HCT116 (cell line): ENCODE measurements around the gene SKA1.

Source experiments
- CTCF ChIP-seq, 3 experiments: fragments of 200-600 bp in 1 of 3; sonication (generic) in 1 of 3; IDR thresholded peaks in 2 of 3; conservative IDR thresholded peaks in 1 of 3; 2 replicates each; pipeline ENCODE4 v1.5.1; 2012 to 2017; ENCODE audit warnings: low read depth in 2 of 3, low read length in 2 of 3, antibody characterized with exemption in 1 of 3, borderline replicate concordance in 1 of 3, control low read depth in 1 of 3, mild to moderate bottlenecking in 1 of 3, mixed read lengths in 1 of 3, mixed run types in 1 of 3, moderate library complexity in 1 of 3; ENCODE audit not compliant: insufficient read depth in 1 of 3
- MAX ChIP-seq: IDR thresholded peaks from 2 replicates; pipeline ENCODE4 v1.6.1; 2012
- POLR2AphosphoS5 ChIP-seq: IDR thresholded peaks from 2 replicates; pipeline ENCODE4 v1.6.1; 2011; ENCODE audit warnings: mild to moderate bottlenecking, low read depth, low read length, moderate library complexity
- TF ChIP-seq, protein P1 (sequence below): IDR thresholded peaks from 2 replicates; pipeline ENCODE4 v1.6.1; 2012; ENCODE audit warnings: low read depth

- TF ChIP-seq CTCF (IDR thresholded peaks at IDR 0.05 in 2 of 3, conservative IDR thresholded peaks at IDR 0.05 in 1 of 3; ENCODE audit: borderline replicate concordance in 1 of 3, insufficient read depth in 1 of 3, low read depth in 2 of 3, low read length in 2 of 3) (no peak), MAX (no peak), POLR2AphosphoS5 (no peak)
- TF ChIP-seq, protein P1, sequence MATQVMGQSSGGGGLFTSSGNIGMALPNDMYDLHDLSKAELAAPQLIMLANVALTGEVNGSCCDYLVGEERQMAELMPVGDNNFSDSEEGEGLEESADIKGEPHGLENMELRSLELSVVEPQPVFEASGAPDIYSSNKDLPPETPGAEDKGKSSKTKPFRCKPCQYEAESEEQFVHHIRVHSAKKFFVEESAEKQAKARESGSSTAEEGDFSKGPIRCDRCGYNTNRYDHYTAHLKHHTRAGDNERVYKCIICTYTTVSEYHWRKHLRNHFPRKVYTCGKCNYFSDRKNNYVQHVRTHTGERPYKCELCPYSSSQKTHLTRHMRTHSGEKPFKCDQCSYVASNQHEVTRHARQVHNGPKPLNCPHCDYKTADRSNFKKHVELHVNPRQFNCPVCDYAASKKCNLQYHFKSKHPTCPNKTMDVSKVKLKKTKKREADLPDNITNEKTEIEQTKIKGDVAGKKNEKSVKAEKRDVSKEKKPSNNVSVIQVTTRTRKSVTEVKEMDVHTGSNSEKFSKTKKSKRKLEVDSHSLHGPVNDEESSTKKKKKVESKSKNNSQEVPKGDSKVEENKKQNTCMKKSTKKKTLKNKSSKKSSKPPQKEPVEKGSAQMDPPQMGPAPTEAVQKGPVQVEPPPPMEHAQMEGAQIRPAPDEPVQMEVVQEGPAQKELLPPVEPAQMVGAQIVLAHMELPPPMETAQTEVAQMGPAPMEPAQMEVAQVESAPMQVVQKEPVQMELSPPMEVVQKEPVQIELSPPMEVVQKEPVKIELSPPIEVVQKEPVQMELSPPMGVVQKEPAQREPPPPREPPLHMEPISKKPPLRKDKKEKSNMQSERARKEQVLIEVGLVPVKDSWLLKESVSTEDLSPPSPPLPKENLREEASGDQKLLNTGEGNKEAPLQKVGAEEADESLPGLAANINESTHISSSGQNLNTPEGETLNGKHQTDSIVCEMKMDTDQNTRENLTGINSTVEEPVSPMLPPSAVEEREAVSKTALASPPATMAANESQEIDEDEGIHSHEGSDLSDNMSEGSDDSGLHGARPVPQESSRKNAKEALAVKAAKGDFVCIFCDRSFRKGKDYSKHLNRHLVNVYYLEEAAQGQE, result no peak
Measured at GRCh38 chr18:50395093-50395492, 20.2 kb downstream of the SKA1 start.
